T47D (cell line): ENCODE measurements around the gene KLHL29.

Experiments
- DNase-seq, 2 experiments: peaks; one replicate each; pipeline versions ENCODE4 v3.0.0 to v3.0.0-alpha.2; 2011 to 2012; ENCODE audit warnings: low read depth in 1 of 2, low spot score in 1 of 2
- JUND ChIP-seq: IDR thresholded peaks from 2 replicates; pipeline ENCODE4 v1.6.1; 2012; ENCODE audit warnings: low read depth
- in situ Hi-C: cut with HindIII; loops from 2 replicates; pipeline ENCODE4 v1.10.0; 2016; ENCODE audit warnings: low sequenced_read_pairs, low pct_unique_long_range_greater_than_20kb

Gene KLHL29

GRCh38 chr2:23497063-23497462, 112.1 kb downstream of the KLHL29 start:
- TF ChIP-seq JUND: no peak
- no peak for DNase-seq
- in situ Hi-C loops: no loop called here

GRCh38 chr2:23497536-23497935, 112.6 kb downstream of the KLHL29 start:
- no peak for DNase-seq
- TF ChIP-seq JUND: no peak
- in situ Hi-C loops: no loop called here

GRCh38 chr2:23498943-23499342, 114.0 kb downstream of the KLHL29 start:
- TF ChIP-seq JUND: no peak

GRCh38 chr2:23499439-23499838, 114.5 kb downstream of the KLHL29 start:
- in situ Hi-C loops: no loop called here
- no peak for TF ChIP-seq JUND

More at GRCh38 chr2:23498943-23499342, 114.0 kb downstream of the KLHL29 start:
- no peak for DNase-seq
- in situ Hi-C loops: no loop called here

GRCh38 chr2:23500836-23501235, 115.9 kb downstream of the KLHL29 start:
- DNase-seq: no peak
- no peak for TF ChIP-seq JUND
- in situ Hi-C loops: no loop called here

More at GRCh38 chr2:23499439-23499838, 114.5 kb downstream of the KLHL29 start:
- DNase-seq: no peak

DNA sequence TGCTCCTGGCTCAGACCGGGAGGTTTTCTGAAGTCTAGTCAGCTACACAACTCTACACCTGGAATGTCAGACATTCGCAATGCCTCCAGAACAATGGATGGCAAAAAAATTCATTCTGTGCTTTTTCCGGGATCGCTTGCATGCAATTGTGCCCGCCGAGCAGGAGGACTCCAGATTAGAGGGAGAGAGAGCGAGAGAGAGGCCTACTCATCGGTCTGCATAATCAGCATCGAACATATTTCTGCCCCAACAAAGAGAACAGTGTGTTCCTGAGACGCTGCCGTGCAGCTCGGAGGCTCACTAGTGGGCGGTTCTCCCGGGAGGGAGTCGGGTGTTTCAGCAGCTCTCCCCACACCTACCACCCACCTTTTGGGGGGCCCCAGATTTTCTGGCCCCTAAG, 117.1 kb downstream of the KLHL29 start:
- TF ChIP-seq JUND: no peak
- in situ Hi-C loops: no loop called here
- no peak for DNase-seq

DNA sequence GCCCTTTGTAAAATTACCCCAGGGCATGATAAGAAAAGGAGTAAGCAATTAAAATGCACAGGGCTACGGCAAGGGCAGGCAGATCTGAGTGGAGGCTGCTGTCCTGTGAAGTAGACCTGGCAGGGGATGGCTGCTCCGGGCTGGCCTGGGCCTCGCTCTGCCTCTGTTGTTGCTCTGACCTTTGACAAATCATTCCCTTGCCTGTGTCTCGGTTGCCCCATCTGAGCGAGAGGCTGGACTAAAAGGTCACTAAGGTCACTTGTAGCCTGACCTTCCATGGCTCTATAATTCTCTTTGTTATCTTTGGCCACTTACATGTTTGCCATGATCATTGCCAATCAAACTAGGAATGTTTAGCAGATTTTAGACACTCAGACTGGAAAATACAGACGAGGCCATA, 118.1 kb downstream of the KLHL29 start:
- in situ Hi-C loops: no loop called here
- DNase-seq: no peak
- TF ChIP-seq JUND: no peak

- TF ChIP-seq JUND: no peak
- no peak for DNase-seq
- in situ Hi-C loops: no loop called here
Observed at GRCh38 chr2:23503682-23504081, 118.7 kb downstream of the KLHL29 start.

- no peak for TF ChIP-seq JUND
Observed at GRCh38 chr2:23504591-23504990, 119.6 kb downstream of the KLHL29 start.

DNA sequence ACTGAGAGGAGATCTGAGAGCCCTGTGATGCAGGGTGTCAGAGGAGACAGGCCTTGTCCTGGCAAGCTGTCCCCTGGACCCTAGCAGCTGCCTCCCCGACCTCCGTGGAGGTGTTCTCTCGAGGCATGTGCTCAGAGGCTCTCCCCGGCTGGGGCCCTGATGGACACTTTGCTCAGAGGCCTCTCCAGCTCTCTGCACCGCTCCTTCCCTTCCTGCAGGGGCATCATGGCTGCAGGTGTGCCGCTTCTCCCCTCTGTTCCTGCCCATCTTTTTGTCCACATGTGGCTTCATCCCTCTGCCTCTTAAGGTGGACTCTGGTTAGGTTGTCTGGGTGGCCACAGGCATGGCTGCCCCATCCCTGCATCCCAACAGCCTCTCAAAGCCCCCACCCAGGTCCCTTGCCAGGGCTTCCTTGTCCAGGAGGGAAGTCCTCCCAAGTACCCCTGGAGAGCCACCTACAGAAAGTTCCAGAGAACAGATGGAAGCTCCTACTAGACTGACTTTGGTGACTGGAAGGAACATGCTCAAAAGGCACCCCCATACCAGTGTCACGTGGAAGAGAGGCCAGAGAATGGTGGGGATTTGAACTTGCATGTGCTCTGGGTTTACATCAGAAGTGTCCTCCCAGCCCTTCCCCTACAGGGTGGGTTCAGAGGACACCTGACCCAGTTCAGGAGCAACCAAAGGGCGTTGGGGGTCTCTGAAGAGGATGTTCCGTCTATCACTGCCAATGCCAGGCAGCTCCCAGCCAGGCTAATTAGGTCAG, 120.4 kb downstream of the KLHL29 start:
- no peak for TF ChIP-seq JUND
- no peak for DNase-seq
- in situ Hi-C loops: no loop called here

More at GRCh38 chr2:23504591-23504990, 119.6 kb downstream of the KLHL29 start:
- in situ Hi-C loops: no loop called here
- no peak for DNase-seq

DNA sequence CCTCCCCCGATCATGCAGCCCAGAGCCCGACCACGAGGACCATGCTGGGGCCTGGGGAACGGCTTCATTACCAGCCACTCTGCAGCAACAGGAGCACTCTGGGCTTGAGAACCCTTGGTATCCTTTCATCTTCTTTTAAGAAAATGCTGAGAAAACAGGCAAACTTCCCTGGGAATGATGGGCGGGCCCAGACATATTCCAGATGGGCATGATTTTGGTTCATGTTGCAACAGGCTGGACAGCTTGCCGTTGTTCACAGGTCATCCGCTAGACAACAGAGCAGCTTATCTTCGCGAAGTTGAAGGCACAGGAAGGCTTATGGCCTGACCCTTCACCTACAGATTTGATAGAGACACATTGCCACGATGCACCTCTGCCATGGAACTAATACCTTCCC, 121.0 kb downstream of the KLHL29 start:
- DNase-seq: no peak
- TF ChIP-seq JUND: no peak
- in situ Hi-C loops: no loop called here

DNA sequence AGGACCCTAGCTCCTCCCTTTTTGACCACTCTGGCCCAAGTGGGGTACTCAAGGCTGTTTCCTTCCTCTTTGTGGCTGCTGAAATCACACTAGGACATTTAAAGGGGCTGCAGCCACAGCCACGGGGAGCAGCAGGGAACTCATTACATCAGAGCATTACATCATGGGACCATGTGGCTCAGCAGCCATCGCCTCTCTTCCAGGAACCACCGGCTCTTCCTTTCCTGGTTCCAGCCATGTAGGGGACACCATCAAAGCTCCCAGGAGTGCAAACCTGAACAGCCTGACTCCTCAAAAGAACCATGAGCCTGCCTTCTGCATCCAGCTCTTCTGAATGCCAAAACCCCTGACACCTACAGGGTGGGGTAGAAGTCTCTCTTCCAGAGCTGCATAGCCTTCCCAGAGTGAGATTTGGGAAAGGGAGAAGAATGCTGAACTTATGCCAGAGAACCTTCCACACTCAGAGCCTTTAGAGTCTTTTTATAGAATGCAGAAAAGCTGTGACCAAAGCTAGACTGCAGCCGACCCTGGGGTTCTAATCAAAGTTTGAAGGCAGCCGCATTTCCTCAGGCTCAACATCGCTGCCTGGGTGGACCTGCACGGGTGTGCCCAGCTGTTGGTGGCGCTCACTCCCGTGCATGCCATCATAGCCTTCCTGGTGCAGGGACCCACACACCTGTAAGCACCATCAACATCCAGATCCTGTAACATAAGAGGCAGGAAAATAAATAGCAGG, 121.7 kb downstream of the KLHL29 start:
- in situ Hi-C loops: no loop called here

GRCh38 chr2:23507267-23508065, 122.5 kb downstream of the KLHL29 start:
- in situ Hi-C loops: no loop called here
- DNase-seq: no peak
- TF ChIP-seq JUND: no peak

More for the DNA sequence above, 121.7 kb downstream of the KLHL29 start:
- TF ChIP-seq JUND: no peak
- DNase-seq: no peak
